SIG-M5 treated with dmso at 0.1 percent for 504 hours (cell line): Measurements from ENCODE around the gene SPRY2.

Experiments used
- DNase-seq: peaks from one replicate; lab custom pipeline; 2025; ENCODE audit not compliant: unreplicated experiment; lab: John Stamatoyannopoulos, UW

SPRY2 gene

DNA sequence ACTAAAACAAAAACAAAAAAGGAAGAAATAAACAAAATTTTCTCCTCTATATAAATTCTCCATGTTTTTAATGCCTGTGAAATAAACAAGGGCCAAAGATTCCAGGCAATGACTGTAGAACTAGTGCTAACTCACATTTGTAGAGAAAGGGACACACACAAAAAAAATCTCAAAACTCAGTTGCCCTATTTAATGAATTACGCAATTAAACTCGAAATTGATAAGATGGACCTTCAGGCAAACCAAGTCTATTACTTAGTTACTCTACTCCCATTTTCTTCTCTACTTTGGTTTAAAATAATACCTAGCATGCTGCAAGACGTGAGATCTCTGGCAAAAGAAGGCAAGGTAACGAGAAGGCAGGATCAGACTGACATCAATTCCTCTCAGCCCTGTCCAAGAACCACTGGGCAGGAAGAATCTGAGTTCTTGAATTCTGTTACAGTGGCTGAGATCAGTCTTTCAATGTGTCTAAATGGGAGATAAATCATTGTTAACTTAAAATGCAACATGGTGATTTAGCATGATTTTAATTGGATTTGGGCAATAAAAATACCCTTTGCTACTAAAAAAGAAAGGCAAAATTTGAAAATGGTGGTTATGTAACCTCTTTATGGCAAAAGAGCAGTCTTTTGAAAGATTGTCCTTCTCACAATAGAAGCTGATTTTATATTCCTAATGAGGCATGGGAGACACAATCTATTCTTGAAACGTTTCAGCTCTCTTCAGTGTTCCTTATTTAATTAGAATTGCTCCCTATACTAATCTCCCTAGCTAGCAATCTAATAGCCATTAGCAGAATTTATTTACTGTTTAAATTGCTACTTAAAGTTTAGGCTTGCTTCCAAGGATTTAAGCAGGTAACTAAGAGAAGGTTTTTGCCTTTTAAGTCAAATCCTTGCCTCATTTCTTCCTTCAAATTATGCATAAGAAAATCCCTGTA lies 25.9 kb downstream of the SPRY2 start:
- DNase-seq, result no peak

DNA sequence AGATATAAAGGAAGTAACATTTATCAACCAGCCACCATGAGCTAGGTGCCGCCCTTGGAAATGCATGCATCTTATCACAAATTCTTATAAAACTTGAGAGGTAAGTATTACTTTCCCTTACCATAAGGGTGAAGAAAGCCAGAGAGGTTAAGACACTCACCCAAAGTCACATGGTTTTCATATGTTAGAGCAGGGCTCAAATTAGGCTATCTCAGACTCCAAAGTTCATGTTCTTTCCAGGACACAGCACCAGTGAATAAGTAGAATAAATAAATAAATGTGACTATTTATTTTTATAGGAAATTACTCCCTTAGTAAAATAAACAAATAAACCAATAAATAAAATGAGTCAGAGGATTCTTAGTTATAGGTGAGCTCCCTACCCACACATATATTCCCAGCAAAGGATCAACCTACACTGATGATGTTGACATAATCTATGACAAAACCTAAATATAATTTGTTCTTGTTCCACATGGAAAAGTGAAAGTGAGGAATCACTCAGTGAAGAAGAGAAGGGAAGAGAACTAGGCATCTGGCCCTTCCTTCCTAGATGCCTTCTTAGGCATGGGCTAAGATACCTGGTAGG lies 27.2 kb downstream of the SPRY2 start:
- no peak for DNase-seq

GRCh38 chr13:80312967-80313366 lies 28.0 kb downstream of the SPRY2 start:
- DNase-seq, result no peak

GRCh38 chr13:80312012-80312704 lies 28.8 kb downstream of the SPRY2 start:
- DNase-seq, result no peak

GRCh38 chr13:80309926-80310325 lies 31.0 kb downstream of the SPRY2 start:
- no peak for DNase-seq

- DNase-seq, result no peak
Observed at GRCh38 chr13:80307401-80307987, 33.4 kb downstream of the SPRY2 start.

DNA sequence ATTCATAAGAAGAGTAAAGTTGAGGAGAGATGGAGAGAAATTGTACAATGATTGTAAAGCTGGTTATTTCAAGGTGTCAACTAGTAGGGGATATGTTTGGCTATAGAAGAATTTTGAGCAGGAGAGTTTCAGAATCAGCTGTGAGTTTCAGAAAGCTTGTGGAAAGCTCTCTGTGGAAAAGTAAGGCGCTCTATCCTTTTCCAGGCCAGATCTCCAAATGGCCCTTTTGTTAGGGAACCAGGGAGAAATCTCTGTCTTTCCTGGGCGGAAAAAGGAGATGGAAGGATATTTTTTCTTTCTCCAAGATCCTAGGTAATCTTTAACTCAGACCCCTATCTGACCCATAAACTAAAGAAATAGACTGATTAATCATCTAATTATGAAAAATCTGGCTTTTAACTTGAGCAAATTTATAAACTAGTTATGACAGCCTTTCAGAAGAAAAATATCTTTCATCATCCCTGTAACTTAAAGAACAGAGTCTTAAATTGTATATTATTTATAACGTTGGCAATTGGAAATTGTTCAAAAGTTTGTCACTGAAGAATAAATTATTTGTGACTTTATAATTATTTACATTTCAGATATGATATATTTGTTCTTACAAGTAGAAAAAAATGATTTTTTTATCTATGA lies 34.5 kb downstream of the SPRY2 start:
- no peak for DNase-seq

DNA sequence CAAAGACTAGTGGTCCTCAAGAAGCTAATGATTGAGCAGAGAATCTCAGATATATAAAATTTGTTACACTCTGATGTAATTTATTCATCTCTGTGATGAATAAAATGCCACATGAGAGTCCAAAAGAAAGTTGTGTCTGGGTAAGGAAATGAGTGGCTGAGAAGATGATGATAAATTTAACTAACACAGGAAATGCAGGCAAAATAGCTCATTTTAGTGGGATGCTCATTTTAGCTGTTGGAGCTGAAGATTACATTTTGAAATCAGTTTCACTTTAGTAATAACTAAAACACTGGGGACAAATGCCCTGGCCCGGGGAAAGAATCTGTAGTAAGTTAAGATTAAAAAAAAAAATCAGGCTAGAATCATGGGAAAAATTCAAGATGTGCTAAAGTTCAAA lies 35.2 kb downstream of the SPRY2 start:
- no peak for DNase-seq

DNA sequence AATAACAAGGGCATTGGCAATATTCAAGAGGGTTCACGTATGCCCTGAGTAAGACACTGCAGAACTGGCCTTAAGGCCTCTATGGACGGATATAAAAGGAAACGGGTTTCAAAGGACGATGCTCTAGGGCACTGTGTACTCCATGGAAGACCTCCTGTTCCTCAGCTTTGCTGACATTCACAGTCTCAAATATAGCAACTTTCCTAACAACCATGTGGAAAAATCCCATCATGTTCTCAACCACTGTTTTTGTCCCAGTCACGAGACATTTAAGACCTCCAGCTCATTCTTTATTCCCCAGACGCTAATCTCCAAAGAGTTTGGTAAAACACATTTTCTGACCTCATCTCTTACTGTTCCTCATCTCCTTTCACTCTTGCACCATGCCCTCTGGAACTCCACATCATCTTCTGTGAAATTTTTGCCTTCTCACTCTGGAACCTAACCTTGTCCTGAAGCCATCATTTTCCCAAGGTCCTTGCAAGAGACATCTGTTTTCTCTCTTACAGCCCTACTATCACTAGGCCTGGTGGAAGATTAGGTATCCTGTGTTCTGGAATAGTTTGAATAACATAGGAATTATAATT lies 37.6 kb downstream of the SPRY2 start:
- no peak for DNase-seq

- DNase-seq, result no peak
Observed at GRCh38 chr13:80299046-80299445, 41.9 kb downstream of the SPRY2 start.

DNA sequence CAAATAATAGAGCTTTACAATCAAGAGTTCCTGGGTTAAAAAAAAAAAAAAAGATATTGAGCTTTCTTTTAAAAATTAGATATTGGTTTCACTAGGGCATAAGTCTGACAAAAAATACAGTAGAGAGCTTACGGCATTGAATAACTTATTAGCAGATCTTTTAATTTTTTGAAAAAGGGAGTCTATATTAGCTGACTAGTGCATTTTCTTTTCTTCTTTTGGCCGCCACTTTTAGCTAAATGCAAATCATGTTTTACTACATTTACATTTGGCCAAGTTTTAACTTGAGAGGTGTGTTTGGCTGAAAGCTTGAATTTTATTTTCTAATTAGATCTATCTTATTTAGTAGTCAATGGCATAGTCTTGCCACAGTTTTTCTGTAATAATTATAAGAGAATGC lies 43.4 kb downstream of the SPRY2 start:
- DNase-seq, result no peak

DNA sequence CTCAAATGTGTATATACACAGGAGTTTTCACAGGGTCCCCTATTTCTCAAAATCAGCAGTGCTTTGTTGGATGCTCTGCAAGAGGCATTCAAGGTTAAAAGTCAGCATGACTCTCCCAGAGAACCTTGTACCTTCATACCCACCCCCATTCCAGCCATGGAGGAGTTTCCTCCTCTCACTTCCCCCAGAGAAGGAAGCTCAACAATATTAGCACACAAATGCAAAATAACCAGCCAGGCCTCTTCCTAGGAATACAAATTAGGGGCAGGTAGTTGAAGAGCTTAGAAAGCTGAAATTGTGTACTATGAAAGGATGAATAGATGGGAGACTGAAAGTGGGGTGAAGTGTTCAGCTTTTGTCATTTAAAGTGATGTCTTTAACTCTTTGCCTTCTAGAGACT lies 43.8 kb downstream of the SPRY2 start:
- DNase-seq, result no peak

DNA sequence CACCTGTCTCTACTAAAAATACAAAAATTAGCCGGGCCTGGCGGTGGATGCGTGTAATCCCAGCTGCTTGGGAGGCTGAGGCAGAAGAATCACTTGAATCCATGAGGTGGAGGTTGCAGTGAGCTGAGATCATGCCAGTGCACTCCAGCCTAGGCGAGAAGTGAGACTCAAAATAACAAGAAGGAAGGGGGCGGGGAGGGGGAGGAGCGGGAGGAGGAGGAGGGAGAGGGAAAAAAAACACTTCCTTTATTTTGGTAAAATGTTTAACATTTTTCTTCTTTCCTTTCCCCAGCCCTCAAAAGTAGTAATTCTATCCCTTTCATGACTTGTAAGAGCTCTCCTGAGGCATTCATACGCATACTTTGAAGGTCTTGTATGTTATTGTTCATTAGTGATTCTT lies 44.3 kb downstream of the SPRY2 start:
- DNase-seq, result no peak

GRCh38 chr13:80290591-80290990 lies 50.3 kb downstream of the SPRY2 start:
- DNase-seq, result no peak
